GM06990 (cell line): ENCODE results near the gene SLIRP.

ENCODE experiments used
- DNase-seq: peaks from one replicate; pipeline ENCODE4 v3.0.0-alpha.2; 2011; ENCODE audit not compliant: insufficient read length; ENCODE audit errors: extremely low read depth
- H3K27me3 ChIP-seq: replicated peaks from 2 replicates; pipeline ENCODE4 v1.6.0; 2011; ENCODE audit warnings: low read length; ENCODE audit not compliant: control insufficient read depth, insufficient read depth
- H3K36me3 ChIP-seq: 2 replicates; pipeline ENCODE4 v1.5.1; 2011; ENCODE audit warnings: low read length; ENCODE audit not compliant: control insufficient read depth, insufficient read depth
- H3K4me3 ChIP-seq: replicated peaks from 2 replicates; pipeline ENCODE4 v1.5.1; 2011; ENCODE audit warnings: low read depth, mild to moderate bottlenecking, control low read depth, low read length
- CTCF ChIP-seq: IDR thresholded peaks from 2 replicates; pipeline ENCODE4 v1.5.1; 2011; ENCODE audit warnings: low read length, control low read depth, mild to moderate bottlenecking, inconsistent platforms; ENCODE audit not compliant: insufficient read depth, poor library complexity, severe bottlenecking

Gene SLIRP

GRCh38 chr14:77721437-77721836, 13.5 kb downstream of the SLIRP start:
- Histone ChIP-seq H3K36me3 (peaks cover 6% of the 10 kb centered on the region), H3K4me3 (no peak overlapping the region), H3K27me3 (no peaks in the 10 kb centered on the region)
- DNase-seq, result no peak
- no peak for TF ChIP-seq CTCF

- Histone ChIP-seq H3K27me3 (no peaks in the 10 kb centered on the region), H3K36me3 (peaks cover 5% of the 10 kb centered on the region), H3K4me3 (no peak overlapping the region)
- TF ChIP-seq CTCF, result no peak
- no peak for DNase-seq
Observed at GRCh38 chr14:77722301-77722700, 14.4 kb downstream of the SLIRP start.

- Histone ChIP-seq H3K36me3 (peaks cover 10% of the 10 kb centered on the region), H3K4me3 (no peak overlapping the region), H3K27me3 (no peaks in the 10 kb centered on the region)
- no peak for DNase-seq
- no peak for TF ChIP-seq CTCF
Observed at GRCh38 chr14:77730976-77731497, 23.1 kb downstream of the SLIRP start.

DNA sequence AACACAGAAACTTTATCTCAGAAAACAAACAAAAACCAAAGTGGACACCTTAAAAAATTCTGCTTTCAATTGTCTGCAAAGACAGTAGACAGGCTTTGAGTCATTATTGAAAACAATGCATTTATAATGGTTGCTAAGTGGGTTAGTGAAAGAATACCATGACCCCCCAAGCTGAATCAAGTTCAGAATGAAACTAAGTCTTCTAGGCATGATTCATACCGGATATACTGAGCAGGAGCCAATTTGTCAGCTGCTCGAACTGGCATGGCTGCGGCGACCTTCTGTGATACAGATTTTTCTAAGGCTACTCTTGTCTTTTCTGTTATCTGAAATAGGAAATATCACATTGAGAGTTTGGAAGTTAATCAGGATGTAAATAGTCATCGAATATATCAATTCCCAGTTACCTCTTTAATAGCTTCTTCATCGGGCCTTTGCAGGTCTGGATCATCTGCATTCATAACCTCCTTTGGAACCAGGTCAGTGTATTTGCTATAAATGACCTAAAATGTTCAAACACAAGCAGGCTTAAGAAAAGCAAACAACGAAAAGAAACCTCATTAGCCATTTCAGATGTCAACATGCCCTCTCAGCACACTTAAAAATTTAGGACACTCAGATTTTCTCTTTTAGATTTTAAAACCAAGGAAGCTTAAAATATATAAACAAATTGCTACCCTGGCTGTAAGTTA, 30.8 kb downstream of the SLIRP start:
- DNase-seq, result no peak
- Histone ChIP-seq H3K4me3 (no peak overlapping the region), H3K27me3 (no peaks in the 10 kb centered on the region), H3K36me3 (peaks cover 9% of the 10 kb centered on the region)
- no peak for TF ChIP-seq CTCF

DNA sequence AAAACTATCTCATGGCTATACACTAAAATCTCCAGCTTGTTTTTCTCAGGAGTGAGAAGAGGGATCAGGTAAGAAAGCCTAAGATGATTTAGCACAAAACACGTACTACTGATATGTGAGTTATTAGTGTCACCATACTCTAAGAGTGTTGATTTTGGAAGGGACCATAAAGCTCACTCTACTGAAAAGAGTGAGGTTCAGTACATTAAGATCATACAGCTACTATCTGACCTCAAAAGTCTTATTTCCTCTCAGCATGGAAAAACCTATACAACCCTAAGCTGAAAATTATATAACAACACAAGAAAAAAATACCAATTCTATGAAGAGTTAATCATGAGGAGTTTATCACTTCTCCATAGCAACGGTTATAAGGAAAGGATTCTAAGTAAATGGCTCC, 33.5 kb downstream of the SLIRP start:
- Histone ChIP-seq H3K27me3 (no peaks in the 10 kb centered on the region), H3K36me3 (peaks cover 6% of the 10 kb centered on the region), H3K4me3 (no peak overlapping the region)
- no peak for TF ChIP-seq CTCF
- DNase-seq, result no peak
